HAP-1 (cell line): ENCODE measurements around the gene SPRR1A.

Experiments
- DNase-seq, 2 experiments: peaks; one replicate each; pipeline ENCODE4 v3.0.0-alpha.2; 2016 to 2020; ENCODE audit warnings: low spot score in 2 of 2
- H3K27me3 ChIP-seq: fragments of 250-450 bp; sonication (Bioruptor Pico); 2 replicates; pipeline ENCODE4 v1.5.1; 2020; ENCODE audit warnings: low read depth, mild to moderate bottlenecking, moderate library complexity
- H3K36me3 ChIP-seq: fragments of 250-450 bp; sonication (Bioruptor Pico); replicated peaks from 2 replicates; pipeline ENCODE4 v1.5.1; 2020; ENCODE audit warnings: mild to moderate bottlenecking
- H3K4me1 ChIP-seq: fragments of 250-450 bp; sonication (Bioruptor Pico); 2 replicates; pipeline ENCODE4 v1.5.1; 2020; ENCODE audit warnings: mild to moderate bottlenecking
- H3K4me3 ChIP-seq: fragments of 250-450 bp; sonication (Bioruptor Pico); 2 replicates; pipeline ENCODE4 v1.5.1; 2020; ENCODE audit warnings: mild to moderate bottlenecking, moderate library complexity
- H3K9me3 ChIP-seq: fragments of 250-450 bp; sonication (Bioruptor Pico); 2 replicates; pipeline ENCODE4 v1.5.1; 2020; ENCODE audit warnings: mild to moderate bottlenecking, moderate library complexity
- in situ Hi-C: fragments of 300-500 bp; cut with MboI; formaldehyde crosslinking; loops from 3 replicates; pipeline ENCODE4 v1.14.3; 2020; ENCODE audit warnings: low sequenced_read_pairs, inconsistent platforms, mixed read lengths

Gene SPRR1A

GRCh38 chr1:152983743-152984142 lies at the start of gene SPRR1A:
Gene SPRR1A (plus strand): TSS chr1:152984081. CDS start chr1:152985231, 1,150 bp downstream.
- Histone ChIP-seq H3K27me3 (no peaks in the 10 kb centered on the region), H3K4me1 (no peaks in the 10 kb centered on the region), H3K36me3 (no peaks in the 10 kb centered on the region), H3K9me3 (no peaks in the 10 kb centered on the region), H3K4me3 (no peak within 1 kb of the TSS)
- in situ Hi-C loops, result no loop called here
- DNase-seq, result no peak

DNA sequence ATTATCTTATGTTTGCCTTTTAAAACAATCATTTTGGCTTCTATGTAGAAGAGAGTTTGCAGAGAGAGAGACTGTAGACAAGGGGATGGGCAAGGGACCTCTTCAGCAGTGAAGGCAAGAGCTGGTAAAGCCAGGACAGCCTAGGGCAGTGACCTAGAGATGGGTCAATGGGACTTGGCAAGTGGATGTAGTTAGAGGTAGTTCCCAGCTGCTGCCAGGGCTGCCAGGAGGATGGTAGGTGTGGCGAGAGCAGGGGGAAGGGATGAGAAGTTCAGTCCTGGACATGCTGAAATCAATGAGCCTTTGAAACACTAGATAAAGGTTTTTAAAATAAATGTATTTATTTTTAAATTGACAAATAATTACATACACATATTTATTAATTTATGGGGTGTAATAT lies 43.3 kb upstream of the SPRR1A start:
- Histone ChIP-seq H3K36me3 (no peaks in the 10 kb centered on the region), H3K4me3 (no peak overlapping the region), H3K27me3 (no peaks in the 10 kb centered on the region), H3K9me3 (no peaks in the 10 kb centered on the region), H3K4me1 (no peaks in the 10 kb centered on the region)
- no peak for DNase-seq
- in situ Hi-C loops, result no loop called here

DNA sequence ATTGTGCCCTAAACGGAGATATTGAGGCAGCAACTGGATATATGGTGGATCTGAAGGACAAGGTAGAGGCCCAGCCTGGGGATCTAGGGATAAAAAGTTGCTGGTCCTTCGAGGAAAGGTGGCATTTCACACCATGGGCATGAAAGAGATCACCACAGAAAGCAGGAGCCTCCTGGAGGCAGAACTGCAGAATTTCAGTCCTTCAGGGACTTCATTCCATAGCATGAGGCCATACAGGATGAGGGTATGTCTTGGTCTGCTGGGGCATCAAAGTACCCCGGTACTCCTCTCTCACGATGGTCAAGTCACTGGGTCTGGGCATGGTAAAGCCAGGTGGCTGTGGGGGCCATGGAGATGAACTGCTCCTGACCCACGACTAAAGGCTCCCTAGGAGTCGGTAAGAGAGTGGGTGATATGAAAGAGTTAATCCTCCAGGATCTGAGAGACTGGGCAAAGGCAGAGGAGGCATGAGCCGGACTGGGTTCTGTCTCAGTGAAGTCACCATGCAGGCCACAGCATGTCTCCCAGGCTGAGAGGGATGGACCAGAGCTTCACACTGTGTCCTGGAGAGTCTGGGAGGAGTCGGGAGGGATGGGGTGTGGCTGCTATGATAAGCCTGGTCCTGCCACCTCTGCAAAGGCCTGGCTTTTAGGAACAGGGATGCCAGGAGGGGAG lies 42.7 kb upstream of the SPRR1A start:
- Histone ChIP-seq H3K36me3 (no peaks in the 10 kb centered on the region), H3K27me3 (no peaks in the 10 kb centered on the region), H3K4me1 (no peaks in the 10 kb centered on the region), H3K9me3 (no peaks in the 10 kb centered on the region), H3K4me3 (no peak overlapping the region)
- in situ Hi-C loops, result no loop called here
- DNase-seq, result no peak

DNA sequence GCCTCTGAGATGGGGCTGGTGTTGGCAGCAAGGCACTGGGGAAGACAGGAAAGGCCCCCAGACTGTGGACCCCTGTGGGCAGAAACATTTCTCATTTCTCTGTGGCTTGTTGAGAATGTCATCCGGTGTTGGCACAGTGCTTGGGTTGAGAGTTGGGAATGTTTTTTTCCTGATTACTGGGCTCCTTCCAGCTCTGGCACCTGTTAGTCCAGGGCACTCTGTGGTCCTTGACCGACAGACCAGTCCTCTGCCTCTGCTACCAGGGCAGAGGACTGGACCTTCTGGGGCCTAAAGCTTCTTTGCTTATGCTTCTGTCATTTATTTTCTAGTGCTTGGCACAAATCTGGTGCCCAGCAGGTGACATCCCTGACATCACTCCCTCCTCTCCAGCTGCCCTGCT lies 41.7 kb upstream of the SPRR1A start:
- Histone ChIP-seq H3K27me3 (no peaks in the 10 kb centered on the region), H3K4me1 (no peaks in the 10 kb centered on the region), H3K4me3 (no peak overlapping the region), H3K36me3 (no peaks in the 10 kb centered on the region), H3K9me3 (no peaks in the 10 kb centered on the region)
- DNase-seq, result no peak
- in situ Hi-C loops, result no loop called here

- Histone ChIP-seq H3K4me1 (no peaks in the 10 kb centered on the region), H3K9me3 (no peaks in the 10 kb centered on the region), H3K27me3 (no peaks in the 10 kb centered on the region), H3K4me3 (no peak overlapping the region), H3K36me3 (no peaks in the 10 kb centered on the region)
- in situ Hi-C loops, result no loop called here
- DNase-seq, result no peak
Measured at GRCh38 chr1:152946248-152946647, 37.6 kb upstream of the SPRR1A start.

- Histone ChIP-seq H3K9me3 (no peaks in the 10 kb centered on the region), H3K27me3 (no peaks in the 10 kb centered on the region), H3K36me3 (no peaks in the 10 kb centered on the region), H3K4me1 (no peaks in the 10 kb centered on the region), H3K4me3 (no peak within 1 kb of the TSS)
- in situ Hi-C loops, result no loop called here
- no peak for DNase-seq
Measured at GRCh38 chr1:152946651-152947256, 37.1 kb upstream of the SPRR1A start, which contains the start of gene SPRR5. Gene SPRR5 (plus strand): TSS chr1:152947206. CDS start chr1:152948555, 1,349 bp downstream.

DNA sequence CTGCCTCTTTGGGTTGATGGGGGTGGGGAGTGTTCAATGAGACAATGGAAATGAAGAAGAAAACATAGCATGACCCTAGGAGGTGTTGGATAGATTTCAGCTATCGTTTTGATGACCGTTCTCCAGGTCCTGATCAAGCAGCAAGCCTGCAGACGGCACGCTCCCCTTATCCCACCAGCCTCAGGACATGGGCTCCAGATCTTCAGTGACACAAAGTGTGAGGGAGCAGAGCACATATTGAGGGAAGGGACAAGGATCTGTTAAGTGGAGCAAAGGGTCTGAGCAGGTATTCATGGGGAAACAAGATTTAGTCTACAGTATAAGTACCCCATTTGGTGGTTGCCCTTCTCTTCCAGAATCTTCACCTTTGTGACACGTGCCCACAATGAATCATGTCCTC lies 32.2 kb upstream of the SPRR1A start:
- Histone ChIP-seq H3K4me1 (no peaks in the 10 kb centered on the region), H3K27me3 (no peaks in the 10 kb centered on the region), H3K4me3 (no peak overlapping the region), H3K9me3 (no peaks in the 10 kb centered on the region), H3K36me3 (no peaks in the 10 kb centered on the region)
- no peak for DNase-seq
- in situ Hi-C loops, result no loop called here

DNA sequence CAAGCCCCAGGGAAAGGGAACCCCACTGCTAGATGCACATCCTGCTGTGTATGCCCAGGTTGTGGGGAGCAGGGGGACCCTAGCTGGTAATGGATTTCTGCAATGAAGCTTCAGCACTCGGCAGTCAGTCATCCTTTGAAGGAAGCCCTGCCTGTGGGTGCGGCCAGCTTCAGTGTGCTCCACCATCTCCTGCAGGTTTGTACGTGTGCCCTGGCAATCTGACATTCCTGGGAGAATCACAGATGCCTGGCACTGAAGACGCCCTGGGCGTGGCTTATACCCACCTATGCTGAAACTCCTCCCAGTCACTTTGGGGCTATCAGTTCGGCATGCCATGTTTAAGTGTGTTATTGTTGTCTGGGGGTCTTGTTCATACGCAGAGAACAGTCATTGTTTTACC lies 30.1 kb upstream of the SPRR1A start:
- Histone ChIP-seq H3K9me3 (no peaks in the 10 kb centered on the region), H3K36me3 (no peaks in the 10 kb centered on the region), H3K27me3 (no peaks in the 10 kb centered on the region), H3K4me3 (no peak overlapping the region), H3K4me1 (no peaks in the 10 kb centered on the region)
- in situ Hi-C loops, result no loop called here
- no peak for DNase-seq

- H3K4me1 ChIP-seq, result no peaks in the 10 kb centered on the region
- no peaks in the 10 kb centered on the region for H3K36me3 ChIP-seq
- in situ Hi-C loops, result no loop called here
- no peaks in the 10 kb centered on the region for H3K9me3 ChIP-seq
- no peak overlapping the region for H3K4me3 ChIP-seq
- DNase-seq, result no peak
- H3K27me3 ChIP-seq, result no peaks in the 10 kb centered on the region
Measured at GRCh38 chr1:152954436-152954835, 29.4 kb upstream of the SPRR1A start.

GRCh38 chr1:152957561-152957960 lies 26.3 kb upstream of the SPRR1A start:
- in situ Hi-C loops, result no loop called here
- Histone ChIP-seq H3K36me3 (no peaks in the 10 kb centered on the region), H3K27me3 (no peaks in the 10 kb centered on the region), H3K9me3 (no peaks in the 10 kb centered on the region), H3K4me3 (no peak overlapping the region), H3K4me1 (no peaks in the 10 kb centered on the region)
- DNase-seq, result no peak

DNA sequence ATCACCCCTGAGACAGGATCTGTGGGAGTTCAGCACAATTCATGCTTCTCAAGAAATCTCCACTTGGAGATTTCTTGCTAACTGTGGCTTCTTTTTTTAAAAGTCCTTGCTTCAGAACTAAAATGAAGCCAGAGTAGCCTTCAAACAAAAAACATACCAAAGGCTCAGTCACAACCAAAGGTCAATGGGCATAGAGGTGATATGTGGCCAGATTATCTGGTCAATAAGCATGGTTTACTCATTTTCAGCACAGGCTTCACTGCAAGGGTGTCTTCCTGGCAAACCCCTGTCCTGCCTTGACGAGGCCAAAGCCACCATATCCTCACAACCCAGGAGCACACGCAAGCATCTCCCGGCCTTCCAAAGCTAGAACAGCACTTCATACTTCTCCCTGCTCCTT lies 24.6 kb upstream of the SPRR1A start:
- H3K36me3 ChIP-seq, result no peaks in the 10 kb centered on the region
- H3K27me3 ChIP-seq, result no peaks in the 10 kb centered on the region
- no peak for DNase-seq
- H3K4me1 ChIP-seq, result no peaks in the 10 kb centered on the region
- no peak overlapping the region for H3K4me3 ChIP-seq
- no peaks in the 10 kb centered on the region for H3K9me3 ChIP-seq
- in situ Hi-C loops, result no loop called here

- no peak for DNase-seq
- in situ Hi-C loops, result no loop called here
- H3K9me3 ChIP-seq, result no peaks in the 10 kb centered on the region
- no peak overlapping the region for H3K4me3 ChIP-seq
- H3K4me1 ChIP-seq, result no peaks in the 10 kb centered on the region
- H3K27me3 ChIP-seq, result no peaks in the 10 kb centered on the region
- no peaks in the 10 kb centered on the region for H3K36me3 ChIP-seq
Measured at GRCh38 chr1:152959801-152960451, 24.0 kb upstream of the SPRR1A start.

DNA sequence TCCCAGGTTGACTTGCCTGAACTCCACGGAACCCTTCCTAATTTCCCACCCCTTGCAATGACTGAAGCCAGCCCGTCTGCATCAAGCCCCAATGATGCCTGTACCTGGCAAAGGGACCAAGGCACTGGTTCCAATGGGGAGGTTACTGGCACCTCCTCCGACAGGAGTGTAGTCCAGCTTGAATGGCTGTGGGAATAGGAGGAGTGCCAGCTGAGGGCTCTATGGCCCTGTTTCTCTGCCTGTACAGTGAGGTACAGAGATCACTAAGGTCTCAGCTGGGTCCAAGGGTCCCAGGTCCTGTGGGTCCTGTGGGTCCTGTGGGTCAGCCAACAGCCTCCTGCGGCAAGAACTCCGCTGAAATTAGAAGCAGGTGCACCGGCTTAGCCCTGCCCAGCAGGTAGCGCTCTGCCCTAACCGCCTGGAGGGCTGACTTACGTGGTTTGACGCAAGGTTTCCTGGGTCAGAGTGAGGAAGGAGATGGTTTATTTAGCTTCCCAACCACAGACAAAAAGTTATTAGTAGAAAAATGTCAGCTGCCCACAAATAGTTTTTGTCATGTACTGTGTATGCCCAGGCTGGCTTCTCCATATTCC lies 23.3 kb upstream of the SPRR1A start:
- in situ Hi-C loops, result no loop called here
- DNase-seq, result no peak

GRCh38 chr1:152961226-152961891 lies 22.5 kb upstream of the SPRR1A start:
- in situ Hi-C loops, result no loop called here
- Histone ChIP-seq H3K36me3 (no peaks in the 10 kb centered on the region), H3K27me3 (no peaks in the 10 kb centered on the region), H3K9me3 (no peaks in the 10 kb centered on the region), H3K4me3 (no peak overlapping the region), H3K4me1 (no peaks in the 10 kb centered on the region)
- DNase-seq, result no peak

More for the DNA sequence above, 23.3 kb upstream of the SPRR1A start:
- Histone ChIP-seq H3K4me3 (no peak overlapping the region), H3K27me3 (no peaks in the 10 kb centered on the region), H3K4me1 (no peaks in the 10 kb centered on the region), H3K36me3 (no peaks in the 10 kb centered on the region), H3K9me3 (no peaks in the 10 kb centered on the region)
